ENCODE results near the gene UBE3C. TPM values are rescaled to one million over a fixed set of nuclear protein-coding genes. Genes with fewer than 3 reads are reported as not detected.

Gene UBE3C
- total and polyA plus RNA-seq, 2 of the 13 experiments (the other 11 are each of a cell fraction or from before 2014, with no cell fraction given) = 27.0 to 48.2 TPM

- Histone ChIP-seq H3K4me2 (ENCODE audit: low read depth, low read length) (no peak overlapping the region), H2AFZ (ENCODE audit: low read length) (no peak overlapping the region), H3K36me3 (replicated peaks in 1 of 2; ENCODE audit: control insufficient read depth in 1 of 2, insufficient read depth in 2 of 2, low read length in 2 of 2) (no peaks in the 10 kb centered on the region), H3K4me3 (replicated peaks in 1 of 3; ENCODE audit: insufficient read depth in 1 of 3, low read depth in 2 of 3, low read length in 3 of 3) (no peak overlapping the region), H3K79me2 (ENCODE audit: insufficient read depth, low read length) (no peaks in the 10 kb centered on the region), H3K9me3 (ENCODE audit: low read length) (no peaks in the 10 kb centered on the region), H4K20me1 (ENCODE audit: insufficient read depth, low read length) (no peaks in the 10 kb centered on the region), H3K9ac (ENCODE audit: insufficient read depth, low read depth, low read length) (no peak overlapping the region), H3K4me1 (ENCODE audit: insufficient read depth, low read length) (no peaks in the 10 kb centered on the region), H3K27me3 (ENCODE audit: control insufficient read depth in 1 of 2, insufficient read depth in 2 of 2, low read length in 2 of 2) (peaks cover 8 to 48% of the 10 kb centered on the region in 2 experiments; a peak in 3 of 5 replicates), H3K27ac (ENCODE audit: extremely low read length, insufficient read depth, low read length) (no peak overlapping the region)
- CTCF ChIA-PET (ENCODE audit: low intra/inter-chr PET ratio, low total read pairs) = no interaction called here
- POLR2A ChIA-PET = no interaction called here
- BruUV-seq (replicated peaks) = no TSS peak
- intact Hi-C loops (cut with micrococcal nuclease; ENCODE audit: unreplicated experiment) = no loop called here
- TF ChIP-seq ZSCAN31 (CRISPR knock-in tag; IDR thresholded peaks at IDR 0.05; ENCODE audit: low read depth) = no peak
- TF ChIP-seq ZIK1 (CRISPR knock-in tag; IDR thresholded peaks at IDR 0.05; ENCODE audit: borderline replicate concordance, low read depth) = no peak
- no peak for TF ChIP-seq ZNF235 (CRISPR knock-in tag; IDR thresholded peaks at IDR 0.05; ENCODE audit: borderline replicate concordance)
- TF ChIP-seq ZNF512B (CRISPR knock-in tag; IDR thresholded peaks at IDR 0.05; ENCODE audit: borderline replicate concordance) = no peak
- no peak for TF ChIP-seq BRF2 (CRISPR knock-in tag; IDR thresholded peaks at IDR 0.05)
- TF ChIP-seq ZNF230 (CRISPR knock-in tag; IDR thresholded peaks at IDR 0.05) = no peak
- no peak for TF ChIP-seq NAIF1 (CRISPR knock-in tag; IDR thresholded peaks at IDR 0.05; ENCODE audit: borderline replicate concordance)
- no peak for TF ChIP-seq TMF1 (CRISPR knock-in tag; IDR thresholded peaks at IDR 0.05; ENCODE audit: low read depth)
- ATAC-seq (no peak), DNase-seq (ENCODE audit: low spot score) (no peak), FAIRE-seq (no peak)
- WGBS (ENCODE audit: low lambda C conversion rate) = 29% methylated on average over 8 of the region's 8 CpGs
- in situ Hi-C loops (cut with HindIII; ENCODE audit: extremely low pct_ligation_motif_present, low pct_unique_long_range_greater_than_20kb) = no loop called here
These were observed 26.0 kb upstream of the UBE3C start for GRCh38 chr7:157112706-157113105.

All from HepG2 (cell line).